ENCODE data around the gene ANKS3.

- TF ChIP-seq EZH2 (IDR thresholded peaks at IDR 0.05; ENCODE audit: borderline replicate concordance, low read length) (no peak), CTCF (conservative IDR thresholded peaks at IDR 0.05 in 1 of 2, IDR thresholded peaks at IDR 0.05 in 1 of 2; ENCODE audit: extremely low read depth in 1 of 2, insufficient read depth in 1 of 2, low read depth in 1 of 2, low read length in 2 of 2) (no peak)
Measured at GRCh38 chr16:4685776-4686496, 48.1 kb downstream of the ANKS3 start.

All from mammary epithelial cell (primary cell).